ENCODE data around the gene C10orf90.

GRCh38 chr10:126511917-126512479 lies 158.5 kb downstream of the C10orf90 start:
- TF ChIP-seq EZH2 (IDR thresholded peaks at IDR 0.05; ENCODE audit: borderline replicate concordance, low read length) (no peak), CTCF (conservative IDR thresholded peaks at IDR 0.05 in 1 of 2, IDR thresholded peaks at IDR 0.05 in 1 of 2; ENCODE audit: extremely low read depth in 1 of 2, insufficient read depth in 1 of 2, low read depth in 1 of 2, low read length in 2 of 2) (no peak)
